ENCODE results near the gene TK1.

- TF ChIP-seq POLR2AphosphoS5 (IDR thresholded peaks at IDR 0.05) (no peak), CTCF (IDR thresholded peaks at IDR 0.05) (no peak), EP300 (IDR thresholded peaks at IDR 0.05) (no peak), POLR2A (IDR thresholded peaks at IDR 0.05) (no peak)
Measured at GRCh38 chr17:78144147-78144719, 42.6 kb downstream of the TK1 start.

All from suprapubic skin (tissue), 4 donors.